WTC11 (cell line): ENCODE data around the gene SMOC2. TPM values are rescaled to one million over a fixed set of nuclear protein-coding genes. Genes with fewer than 3 reads are reported as not detected.

Experiments
- ATAC-seq: fragments of 200-7000 bp; cut with Tn5 transposase; 2 replicates; pipeline ENCODE4 v1.10.0; 2021; ENCODE audit warnings: mild to moderate bottlenecking, moderate library complexity
- CTCF ChIA-PET: fragments of 300-600 bp; sonication (Branson Sonifier 250); formaldehyde crosslinking; loops from one replicate; lab custom pipeline; 2021; ENCODE audit warnings: antibody characterized with exemption; lab: Charles Lee
- POLR2A ChIA-PET: fragments of 350-600 bp; sonication (Branson Sonifier 250); formaldehyde crosslinking; loops from one replicate; lab custom pipeline; 2021; ENCODE audit warnings: antibody characterized with exemption; lab: Charles Lee
- DNase-seq: peaks from one replicate; pipeline ENCODE4 v3.0.0; 2021; ENCODE audit warnings: low spot score
- H3K27ac Mint-ChIP-seq: 2 replicates; pipeline ENCODE4 v1.8.0; 2021; ENCODE audit warnings: mixed read lengths
- H3K27me3 Mint-ChIP-seq: 2 replicates; pipeline ENCODE4 v1.8.0; 2021; ENCODE audit warnings: low read depth, mild to moderate bottlenecking, moderate library complexity, mixed read lengths
- H3K36me3 Mint-ChIP-seq: 2 replicates; pipeline ENCODE4 v1.8.0; 2021; ENCODE audit warnings: mixed read lengths
- H3K4me1 Mint-ChIP-seq: 2 replicates; pipeline ENCODE4 v1.8.0; 2022; ENCODE audit warnings: mixed read lengths
- H3K4me3 Mint-ChIP-seq: 2 replicates; pipeline ENCODE4 v1.8.0; 2021; ENCODE audit warnings: mild to moderate bottlenecking, moderate library complexity, mixed read lengths
- H3K9me3 Mint-ChIP-seq: 2 replicates; pipeline ENCODE4 v1.8.0; 2021; ENCODE audit warnings: mixed read lengths
- AR ChIP-seq: fragments of 250-450 bp; sonication (Bioruptor Pico); IDR thresholded peaks from 2 replicates; pipeline ENCODE4 v1.9.0; 2021; ENCODE audit warnings: mild to moderate bottlenecking
- E2F1 ChIP-seq: sonication (generic); formaldehyde crosslinking; IDR thresholded peaks from 2 replicates; pipeline ENCODE4 v1.8.0; 2022; ENCODE audit warnings: mild to moderate bottlenecking, missing genetic modification reagents
- ELF4 ChIP-seq: sonication (generic); formaldehyde crosslinking; IDR thresholded peaks from 2 replicates; pipeline ENCODE4 v1.8.1; 2022; ENCODE audit warnings: low read depth, mild to moderate bottlenecking, moderate library complexity, missing genetic modification reagents
- EMX1 ChIP-seq: fragments of 250-450 bp; sonication (Bioruptor Pico); IDR thresholded peaks from 2 replicates; pipeline ENCODE4 v1.8.0; 2021; ENCODE audit warnings: mild to moderate bottlenecking
- FOXJ3 ChIP-seq: sonication (generic); formaldehyde crosslinking; IDR thresholded peaks from 2 replicates; pipeline ENCODE4 v1.9.0; 2021; ENCODE audit warnings: missing genetic modification reagents, mild to moderate bottlenecking, borderline replicate concordance
- HMGA2 ChIP-seq: fragments of 250-450 bp; sonication (Bioruptor Pico); IDR thresholded peaks from 2 replicates; pipeline ENCODE4 v1.4.0; 2021; ENCODE audit warnings: mild to moderate bottlenecking, moderate library complexity
- JUN ChIP-seq: sonication (generic); formaldehyde crosslinking; IDR thresholded peaks from 2 replicates; pipeline ENCODE4 v1.8.0; 2023; ENCODE audit warnings: mild to moderate bottlenecking, missing genetic modification reagents
- KAT7 ChIP-seq: sonication (generic); formaldehyde crosslinking; IDR thresholded peaks from 2 replicates; pipeline ENCODE4 v1.8.1; 2023; ENCODE audit warnings: missing genetic modification reagents, mild to moderate bottlenecking, borderline replicate concordance
- NFATC4 ChIP-seq: fragments of 250-450 bp; sonication (Bioruptor Pico); IDR thresholded peaks from 2 replicates; pipeline ENCODE4 v1.9.0; 2021; ENCODE audit warnings: mild to moderate bottlenecking
- NR1H2 ChIP-seq: sonication (generic); formaldehyde crosslinking; IDR thresholded peaks from 2 replicates; pipeline ENCODE4 v1.9.0; 2021; ENCODE audit warnings: mild to moderate bottlenecking, moderate library complexity, missing genetic modification reagents
- TEAD4 ChIP-seq: sonication (generic); formaldehyde crosslinking; IDR thresholded peaks from 2 replicates; pipeline ENCODE4 v1.8.0; 2022; ENCODE audit warnings: mild to moderate bottlenecking, missing genetic modification reagents
- ZNF121 ChIP-seq: sonication (generic); formaldehyde crosslinking; IDR thresholded peaks from 2 replicates; pipeline ENCODE4 v1.8.0; 2023; ENCODE audit warnings: missing genetic modification reagents
- ZNF138 ChIP-seq: sonication (generic); formaldehyde crosslinking; conservative IDR thresholded peaks from 2 replicates; pipeline ENCODE4 v1.8.1; 2022; ENCODE audit warnings: mild to moderate bottlenecking, moderate library complexity, missing genetic modification reagents
- ZNF263 ChIP-seq: sonication (generic); formaldehyde crosslinking; IDR thresholded peaks from 2 replicates; pipeline ENCODE4 v1.8.1; 2022; ENCODE audit warnings: low read depth, mild to moderate bottlenecking, moderate library complexity, missing genetic modification reagents
- ZNF671 ChIP-seq: fragments of 250-450 bp; sonication (Bioruptor Pico); IDR thresholded peaks from 2 replicates; pipeline ENCODE4 v1.8.0; 2021; ENCODE audit warnings: mild to moderate bottlenecking
- total RNA-seq: library from RNA; stranded (reverse); gene quantifications from 3 replicates; pipeline ENCODE4 v1.2.3, GENCODE V29; 2021
- TF ChIP-seq, protein P1 (sequence below): sonication (generic); formaldehyde crosslinking; IDR thresholded peaks from 2 replicates; pipeline ENCODE4 v1.8.0; 2023; ENCODE audit warnings: mild to moderate bottlenecking, missing genetic modification reagents
- TF ChIP-seq, protein P2 (sequence below): fragments of 200-600 bp; IDR thresholded peaks from 2 replicates; pipeline ENCODE4 v1.8.0; 2022; ENCODE audit warnings: antibody characterized with exemption
- TF ChIP-seq, protein P3 (sequence below): fragments of 250-450 bp; sonication (Bioruptor Pico); IDR thresholded peaks from 2 replicates; pipeline ENCODE4 v1.9.0; 2021; ENCODE audit warnings: mild to moderate bottlenecking
- TF ChIP-seq, protein P4 (sequence below): sonication (generic); formaldehyde crosslinking; conservative IDR thresholded peaks from 2 replicates; pipeline ENCODE4 v1.8.1; 2023; ENCODE audit warnings: mild to moderate bottlenecking, low read depth, missing genetic modification reagents, moderate library complexity
- TF ChIP-seq, protein P5 (sequence below): sonication (generic); formaldehyde crosslinking; IDR thresholded peaks from 2 replicates; pipeline ENCODE4 v1.8.1; 2022; ENCODE audit warnings: mild to moderate bottlenecking, moderate library complexity, missing genetic modification reagents

The SMOC2 gene
- total RNA-seq, 1 experiment from 2014 or later, result 3.9 TPM

DNA sequence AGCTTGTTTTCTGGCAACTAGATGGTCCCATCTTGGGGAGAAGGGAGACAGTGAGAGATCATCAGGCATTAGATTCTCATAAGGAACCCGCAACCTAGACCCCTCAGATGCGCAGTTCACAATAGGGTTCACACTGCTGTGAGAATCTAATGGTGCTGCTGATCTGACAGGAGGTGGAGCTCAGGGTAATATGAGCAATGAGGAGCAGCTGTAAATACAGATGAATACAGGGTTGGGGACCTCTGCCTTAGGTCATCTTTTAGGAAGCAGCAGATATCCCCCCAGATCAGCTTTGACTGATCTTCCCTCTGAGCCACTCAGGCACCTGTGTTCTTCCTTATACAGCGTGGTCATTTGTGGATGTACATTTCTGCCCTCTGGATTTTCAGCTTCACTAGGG, 63.4 kb downstream of the SMOC2 start (continued):
- TF ChIP-seq, protein P1, sequence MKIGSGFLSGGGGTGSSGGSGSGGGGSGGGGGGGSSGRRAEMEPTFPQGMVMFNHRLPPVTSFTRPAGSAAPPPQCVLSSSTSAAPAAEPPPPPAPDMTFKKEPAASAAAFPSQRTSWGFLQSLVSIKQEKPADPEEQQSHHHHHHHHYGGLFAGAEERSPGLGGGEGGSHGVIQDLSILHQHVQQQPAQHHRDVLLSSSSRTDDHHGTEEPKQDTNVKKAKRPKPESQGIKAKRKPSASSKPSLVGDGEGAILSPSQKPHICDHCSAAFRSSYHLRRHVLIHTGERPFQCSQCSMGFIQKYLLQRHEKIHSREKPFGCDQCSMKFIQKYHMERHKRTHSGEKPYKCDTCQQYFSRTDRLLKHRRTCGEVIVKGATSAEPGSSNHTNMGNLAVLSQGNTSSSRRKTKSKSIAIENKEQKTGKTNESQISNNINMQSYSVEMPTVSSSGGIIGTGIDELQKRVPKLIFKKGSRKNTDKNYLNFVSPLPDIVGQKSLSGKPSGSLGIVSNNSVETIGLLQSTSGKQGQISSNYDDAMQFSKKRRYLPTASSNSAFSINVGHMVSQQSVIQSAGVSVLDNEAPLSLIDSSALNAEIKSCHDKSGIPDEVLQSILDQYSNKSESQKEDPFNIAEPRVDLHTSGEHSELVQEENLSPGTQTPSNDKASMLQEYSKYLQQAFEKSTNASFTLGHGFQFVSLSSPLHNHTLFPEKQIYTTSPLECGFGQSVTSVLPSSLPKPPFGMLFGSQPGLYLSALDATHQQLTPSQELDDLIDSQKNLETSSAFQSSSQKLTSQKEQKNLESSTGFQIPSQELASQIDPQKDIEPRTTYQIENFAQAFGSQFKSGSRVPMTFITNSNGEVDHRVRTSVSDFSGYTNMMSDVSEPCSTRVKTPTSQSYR (CRISPR knock-in tag), result no peak
- TF ChIP-seq, protein P2, sequence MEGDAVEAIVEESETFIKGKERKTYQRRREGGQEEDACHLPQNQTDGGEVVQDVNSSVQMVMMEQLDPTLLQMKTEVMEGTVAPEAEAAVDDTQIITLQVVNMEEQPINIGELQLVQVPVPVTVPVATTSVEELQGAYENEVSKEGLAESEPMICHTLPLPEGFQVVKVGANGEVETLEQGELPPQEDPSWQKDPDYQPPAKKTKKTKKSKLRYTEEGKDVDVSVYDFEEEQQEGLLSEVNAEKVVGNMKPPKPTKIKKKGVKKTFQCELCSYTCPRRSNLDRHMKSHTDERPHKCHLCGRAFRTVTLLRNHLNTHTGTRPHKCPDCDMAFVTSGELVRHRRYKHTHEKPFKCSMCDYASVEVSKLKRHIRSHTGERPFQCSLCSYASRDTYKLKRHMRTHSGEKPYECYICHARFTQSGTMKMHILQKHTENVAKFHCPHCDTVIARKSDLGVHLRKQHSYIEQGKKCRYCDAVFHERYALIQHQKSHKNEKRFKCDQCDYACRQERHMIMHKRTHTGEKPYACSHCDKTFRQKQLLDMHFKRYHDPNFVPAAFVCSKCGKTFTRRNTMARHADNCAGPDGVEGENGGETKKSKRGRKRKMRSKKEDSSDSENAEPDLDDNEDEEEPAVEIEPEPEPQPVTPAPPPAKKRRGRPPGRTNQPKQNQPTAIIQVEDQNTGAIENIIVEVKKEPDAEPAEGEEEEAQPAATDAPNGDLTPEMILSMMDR, result no peak
- TF ChIP-seq ELF4 (CRISPR knock-in tag) (no peak), ZNF138 (no peak), E2F1 (CRISPR knock-in tag) (no peak), HMGA2 (no peak), FOXJ3 (CRISPR knock-in tag) (no peak), TEAD4 (CRISPR knock-in tag) (no peak), AR (no peak), ZNF671 (CRISPR knock-in tag) (no peak)

DNA sequence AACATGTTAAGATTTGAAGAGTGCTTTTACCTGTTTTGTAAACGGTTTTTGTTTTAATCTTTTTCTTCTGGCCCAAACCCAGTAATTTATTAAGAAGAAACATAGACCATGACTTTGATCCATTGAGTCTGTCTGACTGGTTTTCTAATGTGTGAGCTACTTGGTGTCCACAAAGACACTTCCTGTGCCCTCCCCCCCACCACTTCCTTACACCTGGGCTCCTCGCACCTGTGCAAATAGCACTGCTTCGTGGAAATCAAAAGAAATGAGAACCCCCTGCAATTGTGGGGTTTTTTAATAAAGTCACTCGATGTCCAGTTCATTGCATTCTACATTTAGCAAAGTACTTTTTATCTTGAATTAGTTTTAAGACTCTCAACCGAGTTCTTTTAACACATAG, 65.5 kb downstream of the SMOC2 start:
- no peak overlapping the region for H3K27ac Mint-ChIP-seq
- no peak overlapping the region for H3K4me3 Mint-ChIP-seq
- DNase-seq, result no peak
- H3K9me3 Mint-ChIP-seq, result peaks cover 9% of the 10 kb centered on the region
- ATAC-seq, result no peak
- ChIA-PET CTCF (no interaction called here), POLR2A (no interaction called here)
- H3K27me3 Mint-ChIP-seq, result no peaks in the 10 kb centered on the region; the same call in 1 of the 2 replicates
- TF ChIP-seq JUN (CRISPR knock-in tag) (no peak), ZNF121 (CRISPR knock-in tag) (no peak), ELF4 (CRISPR knock-in tag) (no peak), EMX1 (CRISPR knock-in tag) (no peak), TEAD4 (CRISPR knock-in tag) (no peak), KAT7 (no peak), ZNF263 (CRISPR knock-in tag) (no peak), NFATC4 (no peak), NR1H2 (no peak)
- TF ChIP-seq, protein P3, sequence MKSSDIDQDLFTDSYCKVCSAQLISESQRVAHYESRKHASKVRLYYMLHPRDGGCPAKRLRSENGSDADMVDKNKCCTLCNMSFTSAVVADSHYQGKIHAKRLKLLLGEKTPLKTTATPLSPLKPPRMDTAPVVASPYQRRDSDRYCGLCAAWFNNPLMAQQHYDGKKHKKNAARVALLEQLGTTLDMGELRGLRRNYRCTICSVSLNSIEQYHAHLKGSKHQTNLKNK, result no peak
- TF ChIP-seq, protein P4, sequence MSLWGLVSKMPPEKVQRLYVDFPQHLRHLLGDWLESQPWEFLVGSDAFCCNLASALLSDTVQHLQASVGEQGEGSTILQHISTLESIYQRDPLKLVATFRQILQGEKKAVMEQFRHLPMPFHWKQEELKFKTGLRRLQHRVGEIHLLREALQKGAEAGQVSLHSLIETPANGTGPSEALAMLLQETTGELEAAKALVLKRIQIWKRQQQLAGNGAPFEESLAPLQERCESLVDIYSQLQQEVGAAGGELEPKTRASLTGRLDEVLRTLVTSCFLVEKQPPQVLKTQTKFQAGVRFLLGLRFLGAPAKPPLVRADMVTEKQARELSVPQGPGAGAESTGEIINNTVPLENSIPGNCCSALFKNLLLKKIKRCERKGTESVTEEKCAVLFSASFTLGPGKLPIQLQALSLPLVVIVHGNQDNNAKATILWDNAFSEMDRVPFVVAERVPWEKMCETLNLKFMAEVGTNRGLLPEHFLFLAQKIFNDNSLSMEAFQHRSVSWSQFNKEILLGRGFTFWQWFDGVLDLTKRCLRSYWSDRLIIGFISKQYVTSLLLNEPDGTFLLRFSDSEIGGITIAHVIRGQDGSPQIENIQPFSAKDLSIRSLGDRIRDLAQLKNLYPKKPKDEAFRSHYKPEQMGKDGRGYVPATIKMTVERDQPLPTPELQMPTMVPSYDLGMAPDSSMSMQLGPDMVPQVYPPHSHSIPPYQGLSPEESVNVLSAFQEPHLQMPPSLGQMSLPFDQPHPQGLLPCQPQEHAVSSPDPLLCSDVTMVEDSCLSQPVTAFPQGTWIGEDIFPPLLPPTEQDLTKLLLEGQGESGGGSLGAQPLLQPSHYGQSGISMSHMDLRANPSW (CRISPR knock-in tag), result no peak
- TF ChIP-seq, protein P5, sequence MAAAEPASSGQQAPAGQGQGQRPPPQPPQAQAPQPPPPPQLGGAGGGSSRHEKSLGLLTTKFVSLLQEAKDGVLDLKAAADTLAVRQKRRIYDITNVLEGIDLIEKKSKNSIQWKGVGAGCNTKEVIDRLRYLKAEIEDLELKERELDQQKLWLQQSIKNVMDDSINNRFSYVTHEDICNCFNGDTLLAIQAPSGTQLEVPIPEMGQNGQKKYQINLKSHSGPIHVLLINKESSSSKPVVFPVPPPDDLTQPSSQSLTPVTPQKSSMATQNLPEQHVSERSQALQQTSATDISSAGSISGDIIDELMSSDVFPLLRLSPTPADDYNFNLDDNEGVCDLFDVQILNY (CRISPR knock-in tag), result no peak
- H3K36me3 Mint-ChIP-seq, result peaks cover 9% of the 10 kb centered on the region; the same call in 1 of the 2 replicates
- peaks cover 28% of the 10 kb centered on the region for H3K4me1 Mint-ChIP-seq
